Measurements from ENCODE around the gene UBE3B.

UBE3B gene

GRCh38 chr12:109573914-109574244, 96.4 kb downstream of the UBE3B start:
- DNase-seq (ENCODE audit: low read depth), result no peak

GRCh38 chr12:109575683-109576082, 98.2 kb downstream of the UBE3B start:
- no peak for DNase-seq (ENCODE audit: low read depth)

GRCh38 chr12:109577311-109577710, 99.9 kb downstream of the UBE3B start:
- DNase-seq (ENCODE audit: low read depth), result no peak

- no peak for DNase-seq (ENCODE audit: low read depth)
These were observed 101.0 kb downstream of the UBE3B start for GRCh38 chr12:109578330-109578927.

GRCh38 chr12:109579639-109580038, 102.2 kb downstream of the UBE3B start:
- DNase-seq (ENCODE audit: low read depth), result no peak

GRCh38 chr12:109580272-109580671, 102.8 kb downstream of the UBE3B start:
- no peak for DNase-seq (ENCODE audit: low read depth)

GRCh38 chr12:109580684-109581333, 103.4 kb downstream of the UBE3B start:
- DNase-seq (ENCODE audit: low read depth), result no peak

- no peak for DNase-seq (ENCODE audit: low read depth)
These were observed 103.9 kb downstream of the UBE3B start for GRCh38 chr12:109581334-109581691.

- DNase-seq (ENCODE audit: low read depth), result no peak
These were observed 104.4 kb downstream of the UBE3B start for GRCh38 chr12:109581856-109582255.

- DNase-seq (ENCODE audit: low read depth), result no peak
These were observed 105.2 kb downstream of the UBE3B start for GRCh38 chr12:109582636-109583035.

GRCh38 chr12:109583733-109584132, 106.3 kb downstream of the UBE3B start:
- DNase-seq (ENCODE audit: low read depth), result no peak
